ENCODE data around the gene ETS1.
A peak's percentile ranks its signal among the peaks of the same experiment; 100 is the strongest.

ETS1 gene

DNA sequence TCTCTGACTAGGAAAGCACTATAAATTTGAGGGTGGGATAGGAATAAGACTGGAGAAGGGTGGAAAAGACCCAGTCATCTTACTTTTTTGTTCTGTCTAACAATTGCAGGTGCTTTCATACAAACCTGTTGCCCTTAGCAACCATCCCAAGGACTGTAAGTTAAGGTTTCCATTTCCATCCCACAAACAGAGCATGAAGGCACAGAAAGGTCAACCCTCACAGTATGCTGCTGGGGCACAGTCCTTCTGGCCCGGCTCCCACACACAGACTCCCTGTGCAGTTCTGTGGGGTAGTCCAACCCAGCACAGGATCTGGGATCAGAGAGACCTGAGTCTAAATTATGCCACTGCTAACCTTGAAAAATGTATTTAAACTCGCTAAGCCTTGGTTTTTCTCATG is 38.4 kb upstream of the ETS1 start:
- no peaks in the 10 kb centered on the region for H3K9me3 Mint-ChIP-seq
- H3K27ac Mint-ChIP-seq: no peak overlapping the region
- peaks cover 97% of the 10 kb centered on the region for H3K4me1 Mint-ChIP-seq
- no peak for DNase-seq
- peaks cover 24% of the 10 kb centered on the region for H3K27me3 Mint-ChIP-seq (ENCODE audit: low read depth, poor library complexity)
- no peak overlapping the region for H3K4me3 Mint-ChIP-seq
- no peaks in the 10 kb centered on the region for H3K36me3 Mint-ChIP-seq (ENCODE audit: low read depth)
- TF ChIP-seq, protein P1, sequence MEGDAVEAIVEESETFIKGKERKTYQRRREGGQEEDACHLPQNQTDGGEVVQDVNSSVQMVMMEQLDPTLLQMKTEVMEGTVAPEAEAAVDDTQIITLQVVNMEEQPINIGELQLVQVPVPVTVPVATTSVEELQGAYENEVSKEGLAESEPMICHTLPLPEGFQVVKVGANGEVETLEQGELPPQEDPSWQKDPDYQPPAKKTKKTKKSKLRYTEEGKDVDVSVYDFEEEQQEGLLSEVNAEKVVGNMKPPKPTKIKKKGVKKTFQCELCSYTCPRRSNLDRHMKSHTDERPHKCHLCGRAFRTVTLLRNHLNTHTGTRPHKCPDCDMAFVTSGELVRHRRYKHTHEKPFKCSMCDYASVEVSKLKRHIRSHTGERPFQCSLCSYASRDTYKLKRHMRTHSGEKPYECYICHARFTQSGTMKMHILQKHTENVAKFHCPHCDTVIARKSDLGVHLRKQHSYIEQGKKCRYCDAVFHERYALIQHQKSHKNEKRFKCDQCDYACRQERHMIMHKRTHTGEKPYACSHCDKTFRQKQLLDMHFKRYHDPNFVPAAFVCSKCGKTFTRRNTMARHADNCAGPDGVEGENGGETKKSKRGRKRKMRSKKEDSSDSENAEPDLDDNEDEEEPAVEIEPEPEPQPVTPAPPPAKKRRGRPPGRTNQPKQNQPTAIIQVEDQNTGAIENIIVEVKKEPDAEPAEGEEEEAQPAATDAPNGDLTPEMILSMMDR (IDR thresholded peaks at IDR 0.05): no peak

DNA sequence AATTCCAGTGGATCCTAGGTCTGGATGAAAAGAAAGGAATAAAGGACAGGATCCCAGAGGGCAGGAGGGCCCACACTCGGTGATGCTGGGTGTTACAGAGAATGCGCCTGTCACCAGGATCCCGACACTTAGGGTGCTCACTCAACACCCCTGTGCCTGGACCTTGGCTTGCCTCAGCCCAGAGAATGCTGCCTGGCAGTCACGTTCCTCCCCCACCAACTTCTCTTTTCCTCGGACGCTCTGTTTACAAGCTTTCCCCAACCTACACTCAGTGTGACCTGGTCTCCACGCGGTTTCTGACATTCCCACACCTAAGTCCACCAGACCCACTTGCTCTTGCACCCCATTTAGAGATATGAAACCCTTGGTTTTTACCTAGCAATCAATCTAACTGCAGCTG is 38.0 kb upstream of the ETS1 start:
- Mint-ChIP-seq H3K27ac (no peak overlapping the region), H3K4me1 (peaks cover 98% of the 10 kb centered on the region), H3K4me3 (no peak overlapping the region), H3K9me3 (no peaks in the 10 kb centered on the region), H3K27me3 (ENCODE audit: low read depth, poor library complexity) (peaks cover 28% of the 10 kb centered on the region), H3K36me3 (ENCODE audit: low read depth) (no peaks in the 10 kb centered on the region)
- TF ChIP-seq, protein P1 (IDR thresholded peaks at IDR 0.05): no peak
- no peak for DNase-seq

DNA sequence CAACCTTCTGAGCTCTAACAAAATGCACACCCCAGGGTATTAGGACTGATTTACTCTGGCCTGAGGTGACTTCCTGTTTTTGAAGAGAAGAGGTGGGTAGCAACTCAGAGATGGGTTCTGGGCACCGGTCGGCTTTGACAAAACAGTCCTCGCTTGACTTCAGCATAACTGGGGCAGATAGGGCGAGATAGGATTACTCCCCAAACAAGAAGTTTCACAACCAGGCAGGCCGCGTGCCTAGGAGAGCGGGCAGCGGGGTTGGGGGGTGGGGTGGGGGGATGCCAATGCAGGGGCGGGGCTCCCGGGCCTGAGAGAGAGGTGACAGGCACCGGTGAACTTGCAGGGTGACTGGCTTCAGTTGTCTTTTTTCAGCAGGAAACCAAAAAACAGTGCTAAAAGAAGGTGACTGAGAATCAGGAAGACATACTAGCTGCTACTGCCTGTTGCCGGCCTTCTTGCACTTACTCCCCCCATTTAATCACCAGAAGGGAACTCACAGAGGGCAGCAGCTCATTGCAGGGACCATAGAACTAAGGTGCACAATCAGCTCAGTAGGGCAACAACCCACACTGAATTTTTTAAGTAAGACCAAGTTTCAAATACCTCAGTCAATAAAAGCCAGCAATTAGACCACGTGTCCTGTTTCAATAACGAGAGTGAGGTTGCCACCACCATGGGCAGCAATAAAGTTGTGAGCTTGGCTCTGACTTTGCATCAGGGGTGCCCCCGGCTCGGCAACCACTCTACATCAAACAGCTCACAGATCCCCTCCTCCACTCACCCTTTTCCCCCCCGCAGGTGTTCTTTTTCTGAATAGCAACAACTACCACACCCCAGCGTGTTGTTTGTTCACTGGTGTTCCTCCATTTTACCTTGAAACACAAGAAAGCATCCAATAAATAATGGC is 37.2 kb upstream of the ETS1 start:
- Mint-ChIP-seq H3K9me3 (no peaks in the 10 kb centered on the region), H3K36me3 (ENCODE audit: low read depth) (no peaks in the 10 kb centered on the region), H3K4me3 (peak overlapping the region; percentile 42), H3K27ac (peak overlapping the region; percentile 70), H3K27me3 (ENCODE audit: low read depth, poor library complexity) (peaks cover 34% of the 10 kb centered on the region), H3K4me1 (peaks cover 98% of the 10 kb centered on the region)
- no peak for DNase-seq
- TF ChIP-seq, protein P1 (IDR thresholded peaks at IDR 0.05): no peak

DNA sequence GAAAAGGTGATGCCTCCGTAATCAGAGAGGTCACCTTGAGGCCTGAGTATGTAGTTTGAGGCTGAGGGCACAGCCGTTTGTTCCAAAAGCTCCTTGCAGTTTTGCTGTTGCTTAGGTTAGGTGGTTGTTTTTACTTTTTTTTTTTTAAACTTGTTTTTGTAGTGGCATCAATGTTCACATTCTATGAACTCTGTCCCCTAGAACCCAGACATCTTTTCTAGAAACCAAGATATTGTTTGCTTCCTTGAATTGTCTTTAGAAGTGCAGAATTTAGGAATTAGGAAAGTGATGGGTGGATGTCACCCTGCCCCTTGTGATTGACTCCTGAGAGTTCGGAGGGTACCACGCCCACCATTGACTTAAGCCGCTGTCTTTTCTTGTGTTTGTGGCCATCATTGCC is 35.7 kb upstream of the ETS1 start:
- TF ChIP-seq, protein P1 (IDR thresholded peaks at IDR 0.05): no peak
- Mint-ChIP-seq H3K36me3 (ENCODE audit: low read depth) (no peaks in the 10 kb centered on the region), H3K27me3 (ENCODE audit: low read depth, poor library complexity) (peaks cover 37% of the 10 kb centered on the region), H3K4me1 (peaks cover 99% of the 10 kb centered on the region), H3K9me3 (no peaks in the 10 kb centered on the region), H3K4me3 (no peak overlapping the region), H3K27ac (no peak overlapping the region)
- DNase-seq: no peak

DNA sequence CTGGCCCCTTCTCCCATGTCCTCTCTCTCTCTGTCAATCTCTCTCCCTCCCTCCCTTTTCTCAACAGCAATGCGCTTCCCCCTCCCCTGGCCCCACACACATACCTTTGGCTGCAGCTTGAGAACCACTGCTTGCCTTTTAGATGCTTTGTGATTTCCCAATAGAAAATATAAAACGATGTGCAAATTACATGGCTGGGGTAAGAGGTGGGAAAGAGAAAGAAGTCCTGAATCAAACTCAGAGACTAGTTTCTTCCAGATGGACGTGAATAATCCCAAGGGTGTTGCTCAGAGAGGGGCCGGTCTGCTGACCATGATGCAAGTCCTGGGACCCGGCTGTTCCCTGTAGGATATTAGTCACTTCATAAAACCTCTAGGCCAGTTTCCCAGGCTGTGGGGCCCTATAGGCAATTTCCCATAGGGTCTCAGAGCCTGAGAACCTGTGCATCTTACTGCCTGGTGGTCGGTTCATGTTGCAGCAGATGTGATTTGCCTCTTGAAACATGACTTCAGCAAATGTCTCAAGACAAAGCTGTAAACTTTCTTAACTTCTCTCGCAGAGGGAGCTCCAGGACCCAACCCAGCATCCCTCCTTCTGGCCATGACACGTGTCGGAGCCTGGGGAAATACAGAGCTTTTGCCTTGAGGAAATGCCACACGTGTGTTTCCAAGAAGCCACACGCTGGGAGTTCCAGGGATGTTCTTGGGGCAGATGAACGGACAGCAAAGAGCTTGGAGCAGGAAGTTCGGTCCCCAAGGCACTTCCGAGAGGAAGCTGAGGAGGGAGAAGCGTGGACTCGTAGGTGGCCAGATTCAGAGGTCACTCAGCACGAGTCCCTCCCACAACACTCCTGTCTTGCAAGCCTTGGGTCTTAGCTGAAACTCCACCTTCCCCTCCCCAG is 34.5 kb upstream of the ETS1 start:
- Mint-ChIP-seq H3K4me1 (peaks cover 97% of the 10 kb centered on the region), H3K4me3 (peak overlapping the region; percentile 16), H3K27ac (no peak overlapping the region), H3K9me3 (no peaks in the 10 kb centered on the region), H3K36me3 (ENCODE audit: low read depth) (no peaks in the 10 kb centered on the region), H3K27me3 (ENCODE audit: low read depth, poor library complexity) (peaks cover 40% of the 10 kb centered on the region)
- TF ChIP-seq, protein P1 (IDR thresholded peaks at IDR 0.05): no peak
- DNase-seq: peak; percentile 30

All from nephron progenitor cell (in vitro differentiated cells).